GM21825 (cell line): ENCODE results near the gene HSPB6.

Source experiments
- ATAC-seq: cut with Tn5 transposase; IDR thresholded peaks from one replicate; pipeline ENCODE4 v1.9.1; 2021; ENCODE audit warnings: mild to moderate bottlenecking, moderate library complexity; ENCODE audit not compliant: unreplicated experiment

Gene HSPB6

GRCh38 chr19:35717665-35718344 is 39.0 kb downstream of the HSPB6 start, which contains the start of gene KMT2B:
KMT2B (plus strand) TSS chr19:35718003; CDS start chr19:35718019, 16 bp downstream.
- no peak for ATAC-seq

DNA sequence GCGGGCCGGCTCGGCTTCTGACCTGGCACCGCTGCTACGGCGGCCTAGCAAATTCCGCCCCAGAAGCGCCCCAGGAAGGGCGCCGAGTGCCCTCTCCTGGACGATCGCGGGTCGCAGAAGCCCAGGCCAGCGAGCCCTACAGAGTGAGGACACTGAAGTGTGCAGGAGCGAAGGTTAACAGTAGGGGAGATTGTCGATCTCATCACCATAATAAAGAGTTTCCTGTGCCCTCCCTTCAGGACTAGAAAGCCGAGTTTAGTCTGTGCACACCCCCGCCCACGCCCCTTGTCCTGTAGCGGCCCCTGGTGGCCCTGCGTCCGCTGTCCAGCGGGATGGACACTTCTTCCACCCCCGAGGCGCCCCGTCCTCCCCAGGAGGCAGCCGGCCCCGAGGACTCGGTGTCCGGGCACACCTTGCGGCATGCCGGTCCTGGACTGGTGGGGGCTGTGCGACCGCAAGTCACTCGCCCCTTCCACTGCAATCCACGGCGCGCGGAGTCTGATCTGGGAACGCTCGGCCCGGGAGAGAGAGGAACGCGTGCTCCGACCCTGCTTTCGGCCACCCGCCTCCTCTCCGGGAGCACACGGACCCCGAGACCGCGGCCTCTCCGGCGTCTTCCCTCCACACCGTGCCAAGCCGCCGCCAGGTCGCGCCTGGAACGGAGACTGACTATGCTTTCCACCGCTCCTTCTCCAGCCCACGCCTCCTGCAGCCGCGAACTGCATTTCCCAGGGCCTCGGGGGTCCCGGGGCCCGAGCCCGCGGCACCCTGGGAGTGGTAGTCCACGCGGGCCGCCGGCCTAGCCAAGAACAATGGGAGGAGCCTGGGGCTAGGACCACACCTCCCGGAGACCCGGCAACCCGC is 39.8 kb downstream of the HSPB6 start:
- ATAC-seq = peak; percentile 48

GRCh38 chr19:35715981-35716800 is 40.6 kb downstream of the HSPB6 start:
- no peak for ATAC-seq

DNA sequence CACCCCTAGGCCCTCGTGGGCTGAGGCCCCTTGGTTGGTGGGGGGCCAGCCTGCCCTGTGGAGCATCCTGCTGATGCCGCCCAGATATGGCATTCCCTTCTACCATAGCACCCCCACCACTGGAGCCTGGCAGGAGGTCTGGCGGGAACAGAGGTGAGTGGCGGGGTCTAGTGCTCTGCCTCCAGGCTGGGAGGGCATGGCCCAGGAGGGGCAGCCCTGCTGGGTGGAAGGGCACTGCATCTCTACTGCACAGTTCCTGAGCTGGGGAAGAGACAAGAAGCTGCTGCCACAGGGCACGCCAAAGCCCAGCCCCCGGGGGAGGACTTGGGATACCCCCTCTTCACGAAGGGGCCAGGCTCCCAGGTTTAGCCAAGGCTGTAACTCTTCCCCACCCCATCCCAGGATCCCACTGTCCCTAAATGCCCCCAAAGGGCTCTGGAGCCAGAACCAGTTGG is 41.4 kb downstream of the HSPB6 start:
- no peak for ATAC-seq

- ATAC-seq = no peak
Observed at GRCh38 chr19:35714601-35715354, 42.1 kb downstream of the HSPB6 start.

DNA sequence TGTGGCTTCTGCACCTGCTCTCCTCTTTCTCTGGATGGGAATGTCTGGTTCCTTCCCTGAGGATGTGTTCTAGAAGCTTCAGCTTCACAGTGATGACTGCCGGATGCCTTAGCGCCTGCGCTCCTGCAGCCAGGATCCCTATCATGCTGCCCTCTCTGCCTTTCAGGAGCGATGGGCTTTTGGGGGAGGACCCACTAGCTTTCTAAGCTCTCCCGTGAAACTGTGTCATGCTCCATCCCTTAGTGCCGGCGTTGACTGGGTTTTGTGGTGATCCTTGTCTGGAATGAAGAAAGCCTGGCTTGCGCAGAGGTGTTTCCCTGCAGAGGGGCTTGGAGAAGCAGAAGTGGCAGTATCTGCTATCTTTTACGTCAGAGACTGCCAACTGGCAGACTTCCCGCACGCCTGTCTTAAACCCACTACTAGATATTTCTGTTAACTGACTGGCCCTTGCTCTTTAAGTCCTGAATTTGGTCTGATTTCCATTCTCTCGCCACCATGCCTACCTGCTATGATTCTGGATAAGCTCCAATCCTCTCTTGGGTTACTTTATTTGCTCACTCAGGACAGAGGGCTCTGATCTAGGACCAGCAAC is 42.8 kb downstream of the HSPB6 start:
- no peak for ATAC-seq

DNA sequence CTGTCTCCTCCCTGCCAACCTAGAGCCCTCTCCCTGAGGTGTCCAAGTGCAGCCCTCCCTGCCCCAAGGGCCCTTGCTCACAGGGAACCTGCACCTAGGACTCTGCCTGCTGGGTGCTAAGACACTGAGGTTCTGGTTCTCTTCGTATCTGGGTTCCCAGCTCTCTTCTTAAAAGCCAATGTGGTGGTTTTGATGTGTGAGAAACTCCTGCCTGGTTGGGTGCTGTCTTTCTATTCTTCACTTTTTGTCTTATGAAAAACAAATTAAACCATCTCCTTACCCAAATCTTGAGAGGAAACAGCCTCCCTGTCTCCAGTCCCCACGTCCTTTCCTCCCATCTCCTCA is 43.4 kb downstream of the HSPB6 start:
- no peak for ATAC-seq

- no peak for ATAC-seq
Observed at GRCh38 chr19:35712567-35713505, 44.0 kb downstream of the HSPB6 start.

GRCh38 chr19:35710784-35711723 is 45.8 kb downstream of the HSPB6 start:
- ATAC-seq = no peak

GRCh38 chr19:35708391-35708790 is 48.4 kb downstream of the HSPB6 start:
- no peak for ATAC-seq
